ENCODE data around the gene SMAD6. TPM values are rescaled to one million over a fixed set of nuclear protein-coding genes. Genes with fewer than 3 reads are reported as not detected.
"Not testable (repeated sequence)": the region's sequence is repeated elsewhere in the genome, so short reads cannot be mapped to it uniquely, and the experiment has no call there.

The SMAD6 gene
- total RNA-seq, 6 experiments from 2014 or later: 10.5 to 17.2 (median 12.3) TPM

DNA sequence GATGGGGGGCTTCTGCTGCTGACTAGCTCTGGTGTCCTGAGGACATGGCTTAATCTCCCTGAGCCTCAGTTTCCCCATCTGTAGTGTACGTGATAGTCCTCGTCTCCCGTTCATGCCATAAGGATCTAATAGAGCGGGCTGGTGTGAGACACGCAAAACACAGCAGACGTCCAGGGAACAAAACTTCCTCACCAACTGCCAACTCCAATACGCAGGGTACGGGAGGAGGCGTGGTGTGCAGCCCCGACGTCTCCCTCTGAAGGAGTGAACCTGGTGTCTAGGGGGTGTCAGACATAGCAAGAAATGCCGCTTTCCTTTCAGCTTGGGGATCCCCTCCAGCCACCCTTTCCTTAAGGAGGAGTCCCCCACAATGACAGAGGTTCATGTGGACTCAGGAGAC, 55.0 kb downstream of the SMAD6 start:
- DNase-seq: peak in 2 of 3 donors; percentile 11 to 15
- no peaks in the 10 kb centered on the region for H3K27me3 ChIP-seq
- no peaks in the 10 kb centered on the region for H3K36me3 ChIP-seq
- H3K27ac ChIP-seq: peak overlapping the region in 1 of 3 donors; percentile 9
- peaks cover 0 to 18% (median 0%) of the 10 kb centered on the region in 4 donors for H3K4me1 ChIP-seq
- WGBS (ENCODE audit: insufficient coverage, low coverage, low lambda C conversion rate, missing lambda C conversion rate): 100% methylated on average over 2 of the region's 12 CpGs
- no peak overlapping the region for H3K4me3 ChIP-seq
- ATAC-seq: no peak
- TF ChIP-seq, protein P1, sequence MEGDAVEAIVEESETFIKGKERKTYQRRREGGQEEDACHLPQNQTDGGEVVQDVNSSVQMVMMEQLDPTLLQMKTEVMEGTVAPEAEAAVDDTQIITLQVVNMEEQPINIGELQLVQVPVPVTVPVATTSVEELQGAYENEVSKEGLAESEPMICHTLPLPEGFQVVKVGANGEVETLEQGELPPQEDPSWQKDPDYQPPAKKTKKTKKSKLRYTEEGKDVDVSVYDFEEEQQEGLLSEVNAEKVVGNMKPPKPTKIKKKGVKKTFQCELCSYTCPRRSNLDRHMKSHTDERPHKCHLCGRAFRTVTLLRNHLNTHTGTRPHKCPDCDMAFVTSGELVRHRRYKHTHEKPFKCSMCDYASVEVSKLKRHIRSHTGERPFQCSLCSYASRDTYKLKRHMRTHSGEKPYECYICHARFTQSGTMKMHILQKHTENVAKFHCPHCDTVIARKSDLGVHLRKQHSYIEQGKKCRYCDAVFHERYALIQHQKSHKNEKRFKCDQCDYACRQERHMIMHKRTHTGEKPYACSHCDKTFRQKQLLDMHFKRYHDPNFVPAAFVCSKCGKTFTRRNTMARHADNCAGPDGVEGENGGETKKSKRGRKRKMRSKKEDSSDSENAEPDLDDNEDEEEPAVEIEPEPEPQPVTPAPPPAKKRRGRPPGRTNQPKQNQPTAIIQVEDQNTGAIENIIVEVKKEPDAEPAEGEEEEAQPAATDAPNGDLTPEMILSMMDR (IDR thresholded peaks at IDR 0.05): no peak
- TF ChIP-seq POLR2A (IDR thresholded peaks at IDR 0.05): no peak
- H3K9me3 ChIP-seq: no peaks in the 10 kb centered on the region
- intact Hi-C loops (cut with DNase I): no loop called here

DNA sequence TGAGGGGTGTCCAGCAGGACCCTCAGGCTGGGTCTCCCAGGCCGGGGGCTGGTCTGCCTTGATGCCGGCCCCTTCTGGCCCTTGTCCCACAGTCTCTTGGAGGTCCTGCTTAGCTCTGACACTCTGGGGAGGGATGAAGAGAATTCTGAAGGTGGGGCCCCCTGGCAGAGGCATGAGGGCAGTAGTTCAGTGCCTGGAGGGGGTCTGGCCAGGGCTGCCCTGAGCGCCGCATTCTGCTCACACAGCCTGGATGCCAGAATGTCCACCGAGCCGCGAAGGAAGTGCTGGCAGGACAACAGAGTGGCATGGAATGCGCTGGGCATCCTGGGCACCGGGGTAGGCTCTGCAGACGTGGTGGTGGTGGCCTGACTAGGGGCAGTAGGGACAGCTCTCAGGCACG, 55.5 kb downstream of the SMAD6 start:
- H3K27me3 ChIP-seq: no peaks in the 10 kb centered on the region
- H3K27ac ChIP-seq: peak overlapping the region in 1 of 3 donors; percentile 9
- DNase-seq: peak in 2 of 3 donors; percentile 14 to 40
- H3K4me1 ChIP-seq: peaks cover 0 to 20% (median 0%) of the 10 kb centered on the region in 4 donors
- no CpG with 5 or more reads among the region's 11 CpGs for WGBS (ENCODE audit: insufficient coverage, low coverage, low lambda C conversion rate, missing lambda C conversion rate)
- no peaks in the 10 kb centered on the region for H3K9me3 ChIP-seq
- H3K36me3 ChIP-seq: no peaks in the 10 kb centered on the region
- no peak overlapping the region for H3K4me3 ChIP-seq
- no peak for ATAC-seq
- intact Hi-C loops (cut with DNase I): no loop called here
- TF ChIP-seq, protein P1 (IDR thresholded peaks at IDR 0.05): no peak
- no peak for TF ChIP-seq POLR2A (IDR thresholded peaks at IDR 0.05)

- 81% methylated on average over 6 of the region's 6 CpGs for WGBS (ENCODE audit: insufficient coverage, low coverage, low lambda C conversion rate, missing lambda C conversion rate)
- peak in 1 of 3 donors; percentile 7 for DNase-seq
- H3K27me3 ChIP-seq; H3K9me3 ChIP-seq; intact Hi-C loops (cut with DNase I); H3K36me3 ChIP-seq; ATAC-seq; H3K27ac ChIP-seq; H3K4me3 ChIP-seq: not testable (repeated sequence)
- H3K4me1 ChIP-seq: peaks cover 0 to 23% (median 0%) of the 10 kb centered on the region in 4 donors
These were observed 56.2 kb downstream of the SMAD6 start for GRCh38 chr15:66758217-66758616.

DNA sequence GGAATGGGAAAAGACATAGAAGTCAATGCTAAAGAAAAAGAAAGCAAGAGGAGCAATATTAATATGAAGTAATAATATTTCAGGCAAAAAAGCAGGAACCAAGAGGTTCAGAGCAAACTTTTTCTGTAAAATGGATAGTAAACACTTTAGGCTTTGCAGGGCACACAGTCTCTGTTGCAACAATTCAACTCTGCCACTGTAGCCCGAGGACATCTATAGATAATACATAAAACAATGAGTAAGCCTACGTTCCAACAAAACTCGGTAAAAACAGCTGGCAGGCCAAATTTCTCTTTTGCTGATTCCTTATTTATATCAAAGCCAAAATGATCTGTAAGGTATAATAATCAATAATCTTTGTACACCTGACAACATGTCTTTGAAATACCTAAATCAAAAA, 56.8 kb downstream of the SMAD6 start:
- Histone ChIP-seq H3K27ac (no peak overlapping the region), H3K27me3 (no peaks in the 10 kb centered on the region), H3K4me3 (no peak overlapping the region), H3K9me3 (no peaks in the 10 kb centered on the region), H3K4me1 (peaks cover 0 to 30% (median 0%) of the 10 kb centered on the region in 4 donors), H3K36me3 (no peaks in the 10 kb centered on the region)
- DNase-seq (no peak), ATAC-seq (no peak)
- intact Hi-C loops (cut with DNase I): no loop called here
- WGBS (ENCODE audit: insufficient coverage, low coverage, low lambda C conversion rate, missing lambda C conversion rate): 63% methylated on average over 3 of the region's 3 CpGs
- TF ChIP-seq POLR2A (IDR thresholded peaks at IDR 0.05): no peak
- TF ChIP-seq, protein P1 (IDR thresholded peaks at IDR 0.05): no peak

- WGBS (ENCODE audit: insufficient coverage, low coverage, low lambda C conversion rate, missing lambda C conversion rate): 76% methylated on average over 6 of the region's 16 CpGs
- ATAC-seq (peak; percentile 32 to 52 (median 42)), DNase-seq (peak in 2 of 3 donors; percentile 6 to 45)
- Histone ChIP-seq H3K27me3 (no peaks in the 10 kb centered on the region), H3K36me3 (no peaks in the 10 kb centered on the region), H3K4me1 (peaks cover under 1 to 35% (median 1%) of the 10 kb centered on the region in 4 donors), H3K9me3 (no peaks in the 10 kb centered on the region), H3K27ac (peak overlapping the region in 2 of 3 donors; percentile 18 to 59), H3K4me3 (no peak overlapping the region)
- intact Hi-C loops (cut with DNase I): loop anchor here in 1 of 2 donors (10.0 kb wide), 1 partner anchor 56 kb away; the partner anchor contains the start of gene SMAD6
- TF ChIP-seq POLR2A (IDR thresholded peaks at IDR 0.05): no peak
- TF ChIP-seq, protein P1 (IDR thresholded peaks at IDR 0.05): no peak
These were observed 58.3 kb downstream of the SMAD6 start for GRCh38 chr15:66760097-66760967.

Data from right lobe of liver (tissue), 6 donors.